HG03097 (cell line): Measurements from ENCODE around the gene GPT2.
"Not testable (repeated sequence)": the region's sequence is repeated elsewhere in the genome, so short reads cannot be mapped to it uniquely, and the experiment has no call there.

Source experiments
- ATAC-seq: cut with Tn5 transposase; IDR thresholded peaks from one replicate; pipeline ENCODE4 v1.9.1; 2021; ENCODE audit not compliant: unreplicated experiment, low FRiP score

Gene GPT2

GRCh38 chr16:46862555-46863447 is 21.4 kb upstream of the GPT2 start:
- ATAC-seq, result no peak

GRCh38 chr16:46866286-46866685 is 17.9 kb upstream of the GPT2 start:
- no peak for ATAC-seq

DNA sequence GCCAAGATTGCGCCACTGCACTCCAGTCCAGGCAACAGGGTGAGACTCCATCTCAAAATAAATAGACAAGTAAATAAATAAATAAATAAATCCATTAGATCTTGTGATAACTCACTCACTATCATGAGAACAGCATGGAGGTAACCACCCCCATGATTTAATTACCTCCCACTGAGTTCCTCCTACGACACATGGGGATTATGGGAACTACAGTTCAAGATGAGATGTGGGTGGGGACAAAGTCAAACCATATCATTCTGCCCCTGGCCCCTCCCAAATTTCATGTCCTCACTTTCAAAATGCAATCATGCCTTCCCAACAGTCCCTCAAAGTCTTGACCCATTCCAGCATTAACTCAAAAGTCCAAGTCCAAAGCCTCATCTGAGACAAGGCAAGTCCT is 16.7 kb upstream of the GPT2 start:
- ATAC-seq, result not testable (repeated sequence)

DNA sequence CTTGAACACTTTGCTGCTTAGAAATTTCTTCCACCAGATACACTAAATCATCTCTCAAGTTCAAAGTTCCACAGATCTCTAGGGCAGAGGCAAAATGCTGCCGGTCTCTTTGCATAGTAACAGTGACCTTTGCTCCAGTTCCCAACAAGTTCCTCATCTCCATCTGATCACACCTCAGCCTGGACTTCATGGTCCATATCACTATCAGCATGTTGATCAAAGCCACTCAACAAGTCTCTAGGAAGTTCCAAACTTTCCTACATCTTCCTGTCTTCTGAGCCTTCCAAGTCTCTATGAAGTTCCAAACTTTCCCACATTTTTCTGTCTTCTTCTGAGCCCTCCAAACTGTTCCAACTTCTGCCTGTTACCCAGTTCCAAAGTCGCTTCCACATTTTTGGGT is 15.3 kb upstream of the GPT2 start:
- not testable (repeated sequence) for ATAC-seq

DNA sequence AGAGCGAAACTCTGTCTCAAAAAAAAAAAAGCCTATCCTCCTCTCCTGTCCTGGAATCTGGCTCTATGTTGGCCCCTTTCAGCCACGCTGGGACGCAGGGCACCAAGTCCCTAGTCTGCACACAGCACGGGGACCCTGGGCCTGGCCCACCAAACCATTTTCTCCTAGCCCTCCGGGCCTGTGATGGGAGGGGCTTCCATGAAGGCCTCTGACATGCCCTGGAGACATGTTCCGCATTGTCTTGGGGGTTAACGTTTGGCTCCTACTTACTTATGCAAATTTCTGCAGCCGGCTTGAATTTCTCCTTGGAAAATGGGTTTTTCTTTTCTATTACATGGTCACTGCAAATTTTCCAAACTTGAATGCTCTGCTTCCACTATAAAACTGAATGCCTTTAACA is 12.6 kb upstream of the GPT2 start:
- ATAC-seq, result no peak

DNA sequence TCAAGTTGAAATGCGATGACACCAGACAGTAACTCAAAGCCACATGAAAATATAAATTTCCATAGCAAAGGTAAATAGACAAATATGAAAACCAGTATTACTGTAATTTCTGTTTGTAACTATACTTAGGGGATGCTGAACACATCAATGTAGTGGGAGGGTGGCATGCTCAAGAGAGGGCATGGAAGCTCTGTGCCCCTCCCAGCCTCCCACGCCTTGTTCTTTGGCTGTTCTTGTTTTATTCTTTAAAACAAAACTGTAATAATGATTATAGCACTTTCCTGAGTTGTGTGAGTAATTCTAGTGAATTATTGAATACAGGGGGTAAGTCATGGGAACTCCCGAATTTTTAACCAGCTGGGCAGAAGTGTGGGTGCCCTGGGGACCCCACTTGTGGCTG is 11.0 kb upstream of the GPT2 start:
- ATAC-seq, result no peak

- ATAC-seq, result no peak
Observed at GRCh38 chr16:46875243-46875642, 8.9 kb upstream of the GPT2 start.

- ATAC-seq, result no peak
Observed at GRCh38 chr16:46882304-46882939, 1.7 kb upstream of the GPT2 start.

- ATAC-seq, result no peak
Observed at GRCh38 chr16:46882940-46883307, 1.2 kb upstream of the GPT2 start.

- no peak for ATAC-seq
Observed at GRCh38 chr16:46883353-46883689, 841 bp upstream of the GPT2 start.

- ATAC-seq, result peak; percentile 12
Observed at GRCh38 chr16:46884513-46885293, 541 bp downstream of the GPT2 start.

DNA sequence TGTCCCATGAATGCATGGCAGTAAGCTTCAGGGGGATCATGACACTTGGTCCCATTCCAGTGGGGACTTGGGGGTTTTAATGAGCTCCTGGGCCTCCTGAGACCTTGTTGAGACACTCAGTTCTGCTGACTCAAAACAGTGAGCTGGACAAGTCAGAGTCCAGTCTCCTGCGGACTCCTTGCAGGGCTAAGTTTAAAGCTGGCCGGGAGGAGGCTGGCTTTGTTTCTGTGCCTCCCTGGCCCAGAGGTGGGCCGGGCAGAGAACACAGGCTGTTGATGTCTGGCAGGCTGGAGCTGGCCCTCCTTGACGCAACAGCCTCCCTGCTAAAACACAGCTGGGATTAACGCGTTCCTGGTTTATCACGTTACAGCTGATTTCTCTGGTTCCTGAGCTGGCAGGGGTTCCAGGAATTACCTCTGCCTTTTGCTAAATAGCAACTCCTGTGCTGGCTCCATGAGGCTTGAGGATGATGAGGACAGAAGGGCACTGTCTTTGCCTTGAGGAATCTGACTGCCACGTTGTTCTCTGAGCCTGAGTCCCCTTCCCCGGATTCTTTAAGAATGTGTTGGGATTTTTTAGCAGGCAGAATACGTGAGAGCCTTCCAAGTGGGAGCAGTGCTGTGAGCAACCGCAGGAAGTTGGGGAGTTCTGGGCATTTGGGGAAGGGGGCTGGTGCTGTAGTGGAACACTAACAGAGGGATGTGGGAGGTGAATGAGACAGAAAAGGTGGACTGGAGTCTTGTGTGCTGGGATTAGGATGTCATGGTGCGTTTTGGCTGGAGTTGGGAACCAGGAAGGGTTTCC is 2.0 kb downstream of the GPT2 start:
- no peak for ATAC-seq

- no peak for ATAC-seq
Observed at GRCh38 chr16:46886764-46887523, 2.8 kb downstream of the GPT2 start.

DNA sequence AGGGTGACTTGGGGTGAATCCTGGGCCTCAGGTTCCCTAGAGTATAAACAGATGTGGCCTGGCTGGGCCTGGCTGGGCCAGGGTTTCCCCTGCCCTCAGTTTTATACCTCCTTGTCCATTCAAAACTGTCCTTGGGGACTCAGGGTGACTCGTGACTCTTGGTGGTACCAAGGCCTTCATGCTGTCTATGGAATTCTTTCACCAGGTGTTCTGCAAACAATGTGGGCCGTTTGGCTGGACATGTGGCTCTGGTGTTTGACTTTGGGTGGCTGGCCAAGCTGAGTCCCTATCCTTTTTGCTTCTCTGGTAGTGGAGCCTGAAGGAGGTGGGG is 3.3 kb downstream of the GPT2 start:
- no peak for ATAC-seq

DNA sequence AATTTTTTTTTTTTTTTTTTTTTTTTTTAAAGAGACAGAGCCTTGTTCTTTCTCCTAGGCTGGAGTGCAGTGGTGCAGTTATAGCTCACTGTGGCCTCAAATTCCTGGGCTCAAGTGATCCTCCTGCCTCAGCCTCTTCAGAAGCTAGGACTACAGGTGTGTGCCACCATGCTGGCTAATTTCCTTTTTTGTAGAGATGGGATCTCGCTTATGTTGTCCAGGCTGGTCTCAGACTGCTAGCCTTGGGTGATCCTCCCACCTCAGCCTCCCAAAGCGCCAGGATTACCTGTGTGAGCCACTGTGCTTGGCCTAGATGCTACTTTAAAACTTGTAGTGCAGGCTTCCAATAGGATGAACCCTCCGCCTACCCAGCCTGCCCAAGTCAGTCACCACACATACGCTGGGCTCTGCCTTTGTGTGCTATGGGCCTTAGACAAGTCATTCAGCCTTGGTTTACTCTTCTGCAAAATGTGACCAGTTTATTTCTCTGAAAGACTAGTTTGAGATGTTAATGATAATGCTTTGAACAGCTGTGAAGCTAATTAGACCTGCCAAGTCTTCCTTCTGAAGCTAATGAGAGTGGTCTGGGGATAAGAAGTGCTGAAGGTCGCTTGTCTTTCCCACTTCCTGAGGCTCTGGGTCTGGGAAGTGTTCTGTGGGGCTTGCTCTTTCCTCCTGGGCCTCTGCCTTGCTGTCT is 5.2 kb downstream of the GPT2 start:
- ATAC-seq, result no peak

GRCh38 chr16:46889942-46890300 is 5.8 kb downstream of the GPT2 start:
- no peak for ATAC-seq

GRCh38 chr16:46891910-46892309 is 7.7 kb downstream of the GPT2 start:
- ATAC-seq, result no peak

DNA sequence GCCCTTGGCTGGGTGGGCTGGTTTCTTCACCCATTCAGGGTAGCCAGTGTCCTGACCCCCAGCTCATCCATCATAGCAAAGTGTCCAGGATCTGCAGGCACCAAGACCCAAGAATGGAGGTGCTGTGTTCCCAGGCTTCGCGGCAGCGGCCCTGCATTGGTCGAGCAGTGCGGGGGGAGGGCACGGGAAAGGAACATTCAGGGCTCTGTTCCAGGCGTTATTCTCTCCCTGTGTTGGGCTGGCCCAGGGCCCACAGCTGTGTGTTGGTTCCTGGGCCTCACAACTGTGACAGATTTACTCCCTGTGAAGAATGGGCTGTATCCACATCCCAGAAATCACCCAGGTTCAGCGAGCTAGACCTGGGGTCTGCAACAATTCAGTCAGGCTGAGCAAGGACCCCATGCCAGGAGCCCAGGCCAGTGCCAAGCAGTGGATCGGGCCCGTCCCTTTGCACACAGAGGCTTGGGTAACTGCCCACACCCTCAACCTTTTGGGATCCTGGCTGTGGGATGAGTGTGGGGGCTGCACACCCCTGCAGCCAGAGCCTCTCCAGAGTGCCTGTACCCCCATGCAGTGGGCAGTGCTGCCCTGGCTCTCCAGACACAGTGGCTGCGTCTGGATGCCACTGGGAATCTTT is 10.0 kb downstream of the GPT2 start:
- no peak for ATAC-seq
